A172 (cell line): Measurements from ENCODE around the gene NNAT. TPM values are rescaled to one million over a fixed set of nuclear protein-coding genes. Genes with fewer than 3 reads are reported as not detected.

ENCODE experiments used
- DNase-seq: peaks from one replicate; pipeline ENCODE4 v3.0.0-alpha.2; 2015; ENCODE audit warnings: low spot score
- total RNA-seq: library from RNA; depleted of rRNA; stranded (reverse); fragments of >200 nt; shearing (Covaris generic); gene quantifications from 2 replicates; pipeline ENCODE4 v1.2.3, GENCODE V29; 2014; rRNA removed

The NNAT gene
- total RNA-seq, 1 experiment from 2014 or later: not detected

DNA sequence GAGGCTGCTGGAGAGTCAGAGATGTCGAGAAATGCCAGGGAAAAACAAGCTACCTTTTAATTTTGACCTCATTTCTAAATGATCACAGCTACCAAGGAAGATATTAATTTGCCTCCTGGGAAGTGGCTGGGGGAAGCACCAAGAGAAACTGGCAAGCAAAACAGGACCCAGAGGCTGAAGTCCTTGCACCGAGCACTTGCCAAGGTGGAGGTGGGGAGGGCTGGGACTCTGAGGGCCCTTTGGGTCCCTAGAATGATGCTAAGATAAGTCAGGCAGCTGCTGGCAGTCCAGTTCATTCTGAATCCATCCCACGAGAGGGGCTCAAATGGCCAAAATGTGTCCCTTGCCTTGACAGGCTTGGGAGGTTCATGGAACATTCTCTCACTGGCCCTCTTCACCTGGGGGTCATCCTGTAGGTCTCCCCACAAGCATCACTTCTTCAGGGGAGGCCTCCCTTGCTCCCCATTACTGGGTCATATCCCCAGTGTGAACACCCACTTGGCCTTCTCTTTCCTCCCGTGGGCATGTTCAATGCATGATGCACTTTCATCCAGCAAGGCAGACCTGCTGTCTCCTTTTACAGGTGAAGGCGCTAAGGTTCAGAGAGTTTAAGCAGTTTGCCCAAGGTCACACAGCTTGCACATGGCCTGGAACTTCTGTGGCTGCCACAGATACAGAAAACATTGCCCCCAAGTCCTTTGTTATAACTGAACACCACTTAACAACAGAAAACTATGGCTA, 45.7 kb downstream of the NNAT start:
- no peak for DNase-seq

DNA sequence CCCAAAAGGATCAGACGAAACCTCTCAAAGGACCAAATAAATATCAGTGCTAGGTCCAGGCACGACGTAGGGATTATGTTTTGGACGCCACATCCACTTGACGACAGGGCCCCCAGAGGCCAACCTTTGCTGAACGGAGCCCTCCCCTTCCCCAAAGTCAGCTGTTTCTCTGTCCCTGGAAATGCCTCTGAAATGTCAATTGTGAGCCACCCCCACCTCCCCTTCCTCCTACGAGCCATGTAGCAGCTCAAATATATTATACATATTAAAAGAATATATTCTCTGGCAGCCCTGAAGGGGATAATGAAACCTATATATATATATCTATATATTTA, 46.2 kb downstream of the NNAT start:
- no peak for DNase-seq

GRCh38 chr20:37567671-37568588, 46.9 kb downstream of the NNAT start:
- no peak for DNase-seq

DNA sequence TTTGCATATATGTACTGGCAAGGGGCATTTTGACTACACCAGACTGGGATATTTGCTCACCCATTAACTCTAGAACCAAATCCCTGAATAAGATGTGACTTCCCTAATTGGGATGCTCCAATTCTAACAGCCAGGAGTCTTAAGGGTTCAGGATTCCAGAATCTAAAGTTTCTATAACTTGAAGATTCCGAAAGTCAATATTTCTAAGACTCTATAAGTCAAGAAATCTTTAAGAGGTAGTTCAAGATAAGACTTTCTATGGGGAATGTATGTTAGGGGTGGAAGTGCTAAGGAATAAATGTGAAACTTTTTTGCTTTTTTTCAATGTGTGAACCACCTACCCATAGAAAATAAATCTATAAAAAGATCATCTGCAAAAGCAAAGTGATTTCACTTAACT, 49.4 kb downstream of the NNAT start:
- no peak for DNase-seq

DNA sequence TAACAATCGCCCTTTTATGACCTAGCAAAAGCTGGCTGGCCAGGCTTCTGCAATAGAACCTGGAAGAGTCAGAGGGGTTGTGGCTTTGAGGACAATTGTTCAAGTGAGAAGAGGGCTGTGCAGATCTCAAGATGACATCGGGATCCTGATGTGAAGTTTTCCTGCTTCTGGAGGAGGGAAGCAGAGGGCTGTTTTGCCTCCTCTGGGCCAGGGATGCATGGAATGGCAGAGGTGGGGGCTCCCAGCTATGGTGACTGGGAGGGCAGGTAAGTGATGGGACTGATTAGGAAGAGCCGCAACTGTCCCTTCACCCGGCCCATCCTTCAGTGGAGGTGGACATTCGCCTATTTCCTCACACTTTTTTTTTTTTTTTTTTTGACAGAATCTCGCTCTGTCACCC, 50.0 kb downstream of the NNAT start:
- DNase-seq: no peak

Other genes with a start within 250 kb of the NNAT start
- 11.8 and 15.7 TPM in 2 replicates for gene MANBAL, start 231.6 kb upstream of the NNAT start, total RNA-seq
- 15.3 and 17.8 TPM in 2 replicates for gene SRC, start 175.1 kb upstream of the NNAT start, total RNA-seq
- gene BLCAP, start 6.6 kb downstream of the NNAT start, total RNA-seq: 32.0 and 32.3 TPM in 2 replicates
- 35.0 and 48.0 TPM in 2 replicates for gene CTNNBL1, start 172.8 kb downstream of the NNAT start, total RNA-seq